UCSD-AML1 (cell line): ENCODE measurements around the gene NCR3LG1.

Source experiments
- DNase-seq: peaks from one replicate; lab custom pipeline; 2025; ENCODE audit not compliant: unreplicated experiment; lab: John Stamatoyannopoulos, UW

The NCR3LG1 gene

GRCh38 chr11:17351510-17352176 is at the start of gene NCR3LG1:
Gene NCR3LG1 (plus strand): TSS chr11:17351800. CDS start chr11:17351970, 170 bp downstream.
- peak; percentile 74 for DNase-seq

DNA sequence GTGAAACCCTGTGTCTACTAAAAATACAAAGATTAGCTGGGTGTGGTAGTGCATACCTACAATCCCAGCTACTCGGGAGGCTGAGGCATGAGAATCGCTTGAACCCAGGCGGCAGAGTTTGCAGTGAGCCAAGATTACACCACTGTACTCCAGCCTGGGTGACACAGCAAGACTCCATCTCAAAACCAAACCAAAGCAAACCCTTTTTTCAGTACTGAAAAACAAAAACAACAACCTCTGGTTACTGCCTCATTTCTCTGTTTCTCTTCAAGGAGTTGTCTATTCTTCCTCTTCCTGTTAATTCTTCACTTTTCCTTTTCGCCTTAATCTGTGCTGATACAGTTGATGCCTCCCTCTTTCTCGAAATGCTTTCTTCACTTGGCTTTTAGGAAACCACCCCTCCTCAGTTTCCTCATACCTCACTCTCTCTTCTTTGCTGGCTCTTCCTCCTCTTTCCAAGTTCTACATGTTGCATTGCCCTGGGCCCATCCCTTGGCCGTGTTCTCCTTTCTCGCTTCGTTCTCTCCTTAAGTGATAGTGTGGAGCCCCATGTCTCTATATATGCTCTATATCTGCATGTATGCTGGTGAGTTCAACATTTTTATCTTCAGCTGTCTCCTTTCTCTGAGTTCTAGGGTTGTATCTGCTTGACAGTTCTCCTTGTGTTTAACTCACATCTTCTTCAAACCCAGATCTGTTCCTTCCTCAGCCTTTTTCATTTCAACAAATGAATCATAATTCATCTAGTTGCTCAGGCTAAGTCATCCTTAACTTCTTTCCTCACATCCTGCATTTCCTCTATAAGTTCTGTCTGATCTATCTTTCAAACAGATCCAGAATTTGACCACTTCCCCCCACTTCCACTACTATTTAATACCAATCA is 38.0 kb upstream of the NCR3LG1 start:
- no peak for DNase-seq

GRCh38 chr11:17314232-17314547 is 37.4 kb upstream of the NCR3LG1 start:
- no peak for DNase-seq

GRCh38 chr11:17314904-17315426 is 36.6 kb upstream of the NCR3LG1 start:
- no peak for DNase-seq

DNA sequence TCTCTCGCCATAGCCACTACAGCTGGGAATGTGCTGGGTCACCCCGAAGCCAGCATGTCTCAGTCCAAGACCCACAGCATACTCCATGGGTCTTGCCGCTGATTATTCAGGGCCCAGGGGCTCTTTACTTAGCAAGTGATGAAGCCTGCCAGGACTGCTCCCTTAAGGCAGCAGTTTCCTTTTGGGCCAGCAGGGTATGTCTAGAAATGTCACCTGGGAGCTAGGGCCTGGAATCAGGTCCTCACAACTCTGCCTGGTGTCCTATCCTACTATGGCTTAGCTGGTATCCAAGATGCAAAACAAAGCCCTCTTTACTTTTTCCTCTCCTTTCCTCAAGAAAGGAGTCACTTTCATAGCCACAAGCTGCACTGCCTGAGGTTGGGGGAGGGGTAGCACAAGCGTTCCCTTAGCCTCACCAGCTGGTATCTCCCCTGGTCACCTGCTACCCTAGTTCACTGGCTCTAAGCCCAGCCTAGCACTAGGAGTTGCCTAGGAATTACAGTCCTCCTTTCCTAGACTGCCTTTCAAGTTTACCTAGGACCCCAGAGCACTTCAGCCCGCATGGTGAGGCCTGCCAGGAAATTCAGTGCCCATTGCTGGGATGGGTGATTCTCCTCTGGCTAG is 22.6 kb upstream of the NCR3LG1 start:
- no peak for DNase-seq

GRCh38 chr11:17331669-17332068 is 19.9 kb upstream of the NCR3LG1 start:
- no peak for DNase-seq

DNA sequence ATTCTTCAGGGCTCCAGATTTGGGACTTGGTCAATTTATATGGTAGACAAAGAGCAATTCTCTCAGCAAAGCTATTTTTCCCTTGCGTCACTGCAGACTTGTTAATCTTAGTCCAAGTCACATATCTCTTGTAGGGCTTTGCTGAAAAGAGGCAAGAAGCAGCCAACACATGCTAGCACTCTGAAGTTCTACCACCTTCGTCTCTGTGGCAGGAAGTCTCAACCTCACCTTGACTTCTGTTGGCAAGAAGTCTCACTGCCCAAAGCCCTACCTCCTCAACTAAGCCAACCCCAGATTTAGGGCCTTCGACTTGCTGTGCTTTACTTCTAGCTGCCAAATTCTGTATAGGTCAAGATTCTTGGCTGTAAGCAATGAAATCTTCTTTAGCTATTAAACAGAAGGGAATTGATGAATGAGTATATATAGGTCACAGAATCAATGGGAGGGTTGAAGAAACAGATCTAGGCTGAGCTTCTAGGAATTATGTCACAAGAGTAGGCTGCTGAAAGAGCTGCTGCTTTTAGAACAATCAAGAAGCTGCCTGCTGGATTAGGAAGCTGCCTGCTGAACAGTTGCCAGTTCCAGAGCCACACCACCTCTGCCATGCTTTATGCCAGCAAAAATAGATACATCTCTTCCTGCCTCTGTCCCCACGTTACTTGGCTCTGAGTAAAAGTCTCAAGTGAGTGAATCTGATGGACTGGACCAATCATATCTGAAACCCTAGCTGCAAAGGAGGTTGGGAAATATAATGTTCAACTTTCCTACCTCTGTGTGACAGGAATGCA is 17.6 kb upstream of the NCR3LG1 start:
- DNase-seq, result no peak

DNA sequence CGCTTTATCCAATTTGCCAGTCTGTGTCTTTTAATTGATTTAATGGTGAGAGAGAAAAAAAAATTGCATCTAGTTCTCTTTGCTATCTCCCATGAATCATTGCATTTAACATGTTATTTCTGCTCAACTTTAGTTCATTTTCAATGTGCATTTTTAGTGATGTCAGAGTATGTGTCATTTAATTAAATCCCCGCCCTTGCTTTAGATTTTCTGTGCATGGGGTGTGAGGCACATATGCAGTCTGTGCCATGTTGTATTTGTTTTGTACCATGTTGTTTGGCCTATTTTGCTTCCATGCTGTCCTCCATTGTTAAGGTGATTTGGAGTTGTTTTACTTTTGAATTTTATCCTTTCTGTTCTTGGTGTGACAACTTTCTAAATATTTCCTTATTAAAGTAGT is 8.3 kb upstream of the NCR3LG1 start:
- DNase-seq, result no peak

DNA sequence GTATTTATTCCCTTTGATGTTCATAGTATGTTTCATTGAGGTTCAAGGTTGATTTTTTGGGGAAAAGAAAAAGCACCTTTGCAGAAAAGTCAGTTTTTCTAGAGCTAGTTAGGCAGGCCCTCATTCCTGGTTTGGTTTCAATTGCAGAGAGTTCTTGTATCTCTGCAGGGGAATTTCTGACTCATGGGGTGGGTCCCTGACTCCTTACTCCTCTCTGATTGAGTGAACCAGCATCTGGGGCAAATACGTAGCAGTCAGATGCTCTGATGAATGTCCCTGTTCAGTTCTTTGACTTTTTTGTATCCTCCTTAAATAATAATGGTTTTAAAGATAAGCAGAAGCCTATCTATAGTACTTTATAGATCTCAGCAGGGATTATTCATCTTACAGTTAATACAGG is 7.7 kb upstream of the NCR3LG1 start:
- no peak for DNase-seq

GRCh38 chr11:17347676-17348075 is 3.9 kb upstream of the NCR3LG1 start:
- DNase-seq, result no peak

GRCh38 chr11:17350455-17351171 is 987 bp upstream of the NCR3LG1 start:
- no peak for DNase-seq

- no peak for DNase-seq
These were observed 459 bp upstream of the NCR3LG1 start for GRCh38 chr11:17351172-17351509.

DNA sequence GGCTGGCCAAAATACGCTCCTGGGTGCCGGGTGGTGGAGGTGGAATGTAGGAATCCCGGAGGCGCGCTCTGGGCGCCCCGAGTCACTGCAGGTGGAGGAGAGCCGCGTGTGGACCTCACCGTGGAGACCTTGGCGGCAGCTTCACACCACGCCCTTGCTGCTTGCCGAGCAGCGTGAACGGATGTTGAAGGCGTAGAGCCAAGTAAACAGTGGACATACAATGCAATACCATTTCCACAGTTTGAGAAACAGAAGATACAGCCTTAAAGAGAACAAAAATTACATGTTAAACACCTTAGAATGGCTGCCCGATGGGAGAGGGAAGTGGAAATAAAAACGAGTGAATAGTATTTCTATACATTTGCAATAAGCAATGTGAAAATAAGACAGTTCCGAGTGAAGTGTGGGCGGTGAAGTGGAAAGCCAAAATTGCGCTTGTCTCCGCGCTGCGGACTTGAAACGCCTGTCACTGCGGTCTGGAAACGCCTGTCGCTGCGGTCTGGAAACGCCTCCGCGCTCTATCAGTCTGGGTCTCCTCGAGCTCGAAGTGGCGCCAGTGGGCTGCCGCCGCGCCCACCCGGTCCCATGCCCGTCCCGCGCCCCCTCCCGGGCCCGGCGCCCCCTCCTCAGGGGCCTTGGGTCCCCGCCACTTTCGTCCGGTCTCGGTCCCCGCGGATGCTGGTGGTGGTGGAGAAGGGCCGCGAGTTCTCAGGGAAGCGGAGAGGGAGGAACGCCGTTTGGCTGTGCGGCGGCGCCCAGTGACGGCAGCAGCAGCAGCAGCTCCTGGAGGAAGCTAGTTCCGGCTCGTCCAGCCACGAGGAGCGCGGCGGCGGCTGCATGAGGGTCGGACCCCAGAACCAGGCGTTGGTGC is 1.6 kb downstream of the NCR3LG1 start:
- DNase-seq, result peak; percentile 83

DNA sequence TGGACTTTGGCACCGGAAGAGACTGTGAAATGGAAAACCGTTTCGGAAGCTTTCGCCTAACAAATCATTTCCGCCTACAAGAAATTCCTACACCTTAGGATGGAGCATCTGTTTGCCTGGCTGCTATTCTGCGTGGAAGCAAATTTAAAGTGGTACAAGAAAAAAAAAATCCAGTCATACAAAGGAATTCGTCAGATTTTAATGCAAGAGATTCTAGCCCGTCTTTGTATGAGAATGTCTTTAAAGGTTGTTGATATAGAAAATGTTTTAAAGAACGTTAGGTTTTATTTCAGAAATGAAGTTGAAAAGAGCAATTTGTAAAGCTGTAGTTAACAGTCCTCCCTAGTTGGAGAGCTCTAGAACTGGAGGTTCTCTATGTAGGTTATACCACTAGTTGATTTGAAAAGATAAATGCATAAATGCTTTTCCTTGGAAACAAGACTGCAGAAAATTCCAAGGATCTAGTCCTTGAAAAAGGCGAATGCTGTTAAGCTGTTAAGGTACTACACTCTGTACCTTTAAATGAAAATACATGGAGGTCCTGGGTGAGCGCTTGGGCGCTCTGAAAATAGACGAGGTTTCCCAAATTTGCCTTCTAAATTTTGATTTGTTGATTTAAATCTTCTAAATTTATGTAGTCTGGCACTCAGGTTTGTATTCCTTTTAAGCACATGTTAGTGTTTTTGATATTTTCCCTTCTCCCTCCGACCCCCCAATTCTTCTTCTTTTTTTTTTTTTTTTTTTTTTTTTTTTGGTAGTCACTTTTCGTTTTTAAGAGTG is 2.4 kb downstream of the NCR3LG1 start:
- DNase-seq, result no peak

DNA sequence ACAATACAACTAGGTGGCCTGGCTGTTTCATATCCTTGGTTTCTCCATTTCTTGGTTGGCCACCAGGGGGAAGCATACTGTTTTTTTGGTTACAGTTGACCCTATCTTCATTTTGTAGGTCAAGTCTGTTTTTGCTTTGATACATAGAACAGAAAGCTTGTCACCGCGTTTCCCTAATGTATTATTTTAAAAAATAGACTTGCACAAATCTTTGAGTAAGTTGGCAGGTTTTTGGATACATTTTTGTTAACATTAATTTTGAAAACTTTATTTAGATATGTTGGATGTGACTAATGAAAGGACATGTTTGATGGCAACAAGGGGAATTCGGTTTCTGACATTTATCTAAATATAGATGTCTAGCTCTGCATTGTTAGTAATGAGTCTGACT is 3.0 kb downstream of the NCR3LG1 start:
- DNase-seq, result peak; percentile 10

DNA sequence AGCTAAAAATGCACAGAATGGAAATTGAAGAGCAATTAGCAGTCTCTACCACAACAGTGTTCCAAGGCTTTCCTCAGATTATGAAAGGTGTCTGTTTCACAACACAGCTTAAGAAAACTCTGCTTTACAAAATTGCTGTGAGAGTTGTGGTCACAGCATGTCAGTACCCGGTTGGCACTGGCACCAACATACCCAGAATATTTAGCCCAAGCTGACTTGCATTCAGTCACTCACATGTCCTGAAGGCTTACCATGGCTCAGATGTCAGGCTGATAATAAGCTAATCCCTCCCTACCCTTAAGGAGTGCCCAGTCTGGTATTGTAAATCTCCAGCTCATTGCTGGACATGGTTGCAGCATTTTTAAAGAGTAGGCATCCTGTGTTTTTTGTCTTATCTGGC is 14.9 kb downstream of the NCR3LG1 start:
- DNase-seq, result no peak

GRCh38 chr11:17368551-17368950 is 17.0 kb downstream of the NCR3LG1 start:
- no peak for DNase-seq

DNA sequence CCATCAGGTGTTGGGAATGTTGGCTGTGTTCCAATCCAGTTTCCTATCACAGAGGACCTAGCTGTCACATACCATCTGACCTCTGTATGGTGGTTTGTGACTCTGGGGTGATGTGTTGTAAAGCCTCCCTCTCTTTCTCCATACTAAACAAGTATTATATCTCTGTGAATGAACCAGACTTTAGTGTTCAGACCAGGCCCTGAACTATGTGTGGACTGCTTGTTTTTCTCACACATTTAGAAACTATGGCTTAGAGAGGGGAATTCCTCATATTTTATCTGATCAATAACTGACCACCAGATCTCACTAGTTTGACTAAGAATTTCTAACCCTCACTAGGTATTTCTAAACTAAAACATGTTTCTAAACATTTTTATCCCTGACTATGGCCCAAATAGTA is 17.5 kb downstream of the NCR3LG1 start:
- no peak for DNase-seq

- DNase-seq, result no peak
These were observed 18.2 kb downstream of the NCR3LG1 start for GRCh38 chr11:17369684-17370243.
